ENCODE data around the gene ELP5.

Gene ELP5

DNA sequence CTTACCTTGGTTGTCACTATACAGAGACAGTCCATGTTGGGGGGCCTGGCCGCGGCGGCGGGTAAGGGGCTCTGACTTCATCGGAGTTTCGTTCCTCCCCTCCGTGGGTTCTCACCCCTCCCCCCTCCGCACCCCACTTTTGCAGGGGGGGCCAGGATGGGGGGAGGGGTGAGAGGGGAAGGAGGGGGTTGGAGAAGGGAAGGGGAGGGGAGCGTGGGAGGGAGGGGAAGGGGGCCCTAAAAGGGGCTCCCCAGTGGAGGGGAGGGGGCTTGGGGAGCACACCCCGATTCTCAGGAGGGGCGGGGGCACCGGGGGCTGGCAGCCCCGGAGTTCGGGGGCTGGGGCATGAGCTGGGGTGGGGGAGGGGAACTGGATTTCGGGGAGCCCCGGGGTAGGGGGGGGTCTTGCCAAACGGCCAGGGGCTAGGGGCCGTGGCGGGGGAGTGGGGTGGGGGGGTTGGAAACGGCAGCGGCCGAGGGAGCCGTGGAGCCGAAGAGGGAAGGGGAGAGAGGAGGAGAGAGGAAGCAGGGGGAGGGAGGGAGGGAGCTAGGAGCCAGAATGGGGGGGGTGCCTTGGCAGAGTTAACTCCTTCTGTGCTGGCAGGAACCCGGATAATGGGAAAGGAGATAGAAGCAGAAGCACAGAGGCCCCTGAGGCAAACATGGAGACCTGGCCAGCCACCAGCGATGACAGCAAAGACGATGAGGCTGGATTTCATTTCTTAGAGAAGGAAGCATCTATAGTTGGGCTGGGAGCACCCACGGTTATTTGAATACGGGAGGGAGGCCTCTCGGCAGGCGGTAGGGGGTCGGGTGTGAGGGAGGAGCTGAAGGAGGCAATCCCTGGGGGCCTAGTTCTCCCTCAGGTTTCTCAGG, 34.7 kb upstream of the ELP5 start:
- Histone ChIP-seq H3K27ac (peak overlapping the region; percentile 98), H3K4me3 (peak overlapping the region; percentile 89), H3K9me3 (ENCODE audit: low read depth, low read length) (no peaks in the 10 kb centered on the region), H3K9ac (ENCODE audit: insufficient read length) (peak overlapping the region; percentile 77), H3K36me3 (ENCODE audit: insufficient read depth, low read length) (peaks cover 14% of the 10 kb centered on the region; the same call in 1 of the 2 replicates)
- TF ChIP-seq EZH2 (IDR thresholded peaks at IDR 0.05) (no peak), FOXP2 (optimal IDR thresholded peaks at IDR 0.05; ENCODE audit: control extremely low read depth, extremely low read length, insufficient read depth) (no peak), POLR2AphosphoS5 (IDR thresholded peaks at IDR 0.05; ENCODE audit: borderline replicate concordance, low read depth, low read length) (no peak)
- DNase-seq (ENCODE audit: low read depth, low spot score): no peak

DNA sequence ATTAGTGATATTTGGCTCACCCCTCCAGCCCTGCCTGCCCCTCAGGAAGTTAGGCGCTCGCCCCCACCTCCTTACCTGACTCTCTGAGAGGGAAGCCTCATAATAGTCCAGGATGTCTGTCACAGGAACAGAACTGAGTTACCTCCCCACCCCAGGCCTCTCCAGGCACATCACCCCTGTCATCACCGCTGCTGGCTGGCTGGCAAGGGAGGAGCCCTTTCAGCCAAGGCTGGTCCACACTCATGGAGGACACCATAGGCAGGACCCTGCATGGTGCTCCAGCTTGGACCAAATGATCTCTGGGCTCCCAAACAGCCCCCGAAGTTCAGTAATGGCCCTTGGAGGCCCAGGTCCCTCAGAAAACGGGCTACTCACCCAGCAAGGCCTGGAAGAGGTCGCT, 33.8 kb upstream of the ELP5 start:
- H3K4me3 ChIP-seq: peak overlapping the region; percentile 72
- H3K27ac ChIP-seq: peak overlapping the region; percentile 98
- no peak for DNase-seq (ENCODE audit: low read depth, low spot score)
- no peaks in the 10 kb centered on the region for H3K9me3 ChIP-seq (ENCODE audit: low read depth, low read length)
- no peak for TF ChIP-seq EZH2 (IDR thresholded peaks at IDR 0.05)
- no peak for TF ChIP-seq POLR2AphosphoS5 (IDR thresholded peaks at IDR 0.05; ENCODE audit: borderline replicate concordance, low read depth, low read length)
- TF ChIP-seq FOXP2 (optimal IDR thresholded peaks at IDR 0.05; ENCODE audit: control extremely low read depth, extremely low read length, insufficient read depth): no peak
- H3K9ac ChIP-seq (ENCODE audit: insufficient read length): peak overlapping the region; percentile 39
- H3K36me3 ChIP-seq (ENCODE audit: insufficient read depth, low read length): peaks cover 21% of the 10 kb centered on the region; the same call in 1 of the 2 replicates

DNA sequence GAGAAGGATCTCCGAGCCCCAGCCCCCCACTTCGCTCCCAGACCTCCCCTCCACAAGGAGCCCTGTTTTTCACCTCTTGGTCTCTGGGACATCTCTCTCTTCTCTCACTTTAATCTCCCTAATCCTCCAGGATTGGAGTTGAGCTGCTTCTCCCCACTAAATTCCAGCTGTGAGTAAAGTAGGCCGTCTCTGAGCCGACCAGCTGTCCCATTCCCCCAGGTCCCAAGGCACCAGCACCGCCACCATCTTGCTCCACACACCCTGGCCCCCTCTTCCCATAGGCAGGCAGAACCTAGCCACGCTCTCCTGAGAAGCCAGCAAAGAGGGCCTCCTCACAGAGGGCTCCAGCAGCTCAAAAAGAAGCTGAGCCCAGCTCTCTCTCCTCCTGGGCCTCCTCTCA, 33.3 kb upstream of the ELP5 start:
- H3K9ac ChIP-seq (ENCODE audit: insufficient read length): peak overlapping the region; percentile 82
- peak overlapping the region; percentile 90 for H3K4me3 ChIP-seq
- TF ChIP-seq FOXP2 (optimal IDR thresholded peaks at IDR 0.05; ENCODE audit: control extremely low read depth, extremely low read length, insufficient read depth) (no peak), POLR2AphosphoS5 (IDR thresholded peaks at IDR 0.05; ENCODE audit: borderline replicate concordance, low read depth, low read length) (0 out of 2 replicates have a peak, but pooled peaks have one; percentile 32), EZH2 (IDR thresholded peaks at IDR 0.05) (no peak)
- H3K27ac ChIP-seq: peak overlapping the region; percentile 98
- peaks cover 27% of the 10 kb centered on the region for H3K36me3 ChIP-seq (ENCODE audit: insufficient read depth, low read length)
- no peak for DNase-seq (ENCODE audit: low read depth, low spot score)
- H3K9me3 ChIP-seq (ENCODE audit: low read depth, low read length): no peaks in the 10 kb centered on the region

DNA sequence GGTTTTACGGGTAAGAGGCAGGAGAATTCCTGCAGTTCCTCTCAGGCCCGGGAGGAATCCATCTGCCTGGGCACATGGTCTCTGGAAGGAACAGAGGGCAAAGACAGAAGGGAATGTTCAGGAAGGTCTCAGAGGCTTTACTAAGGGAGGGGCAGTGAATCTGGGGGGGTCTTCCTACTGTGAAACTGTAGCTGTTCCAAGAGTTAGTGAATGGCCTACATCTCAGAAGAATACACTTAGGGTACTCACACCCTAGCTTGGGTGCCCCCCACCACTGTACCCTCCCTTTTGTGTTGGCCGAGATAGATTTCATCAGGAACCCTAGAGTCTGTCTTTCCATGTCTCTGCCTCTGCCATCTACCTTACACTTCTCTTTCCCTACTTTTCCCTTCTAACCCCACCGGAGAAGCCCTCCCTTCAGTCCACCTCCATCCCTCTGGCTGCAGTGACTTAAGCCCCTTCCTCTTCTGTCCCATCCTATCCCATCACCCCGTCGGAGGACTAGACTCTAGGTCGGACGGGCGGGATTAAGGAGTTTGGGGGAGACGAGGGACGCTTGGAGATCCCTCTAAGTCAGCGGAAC, 32.7 kb upstream of the ELP5 start:
- Histone ChIP-seq H3K4me3 (peak overlapping the region; percentile 90), H3K27ac (peak overlapping the region; percentile 98), H3K9me3 (ENCODE audit: low read depth, low read length) (no peaks in the 10 kb centered on the region), H3K9ac (ENCODE audit: insufficient read length) (peak overlapping the region; percentile 82), H3K36me3 (ENCODE audit: insufficient read depth, low read length) (peaks cover 32% of the 10 kb centered on the region)
- no peak for DNase-seq (ENCODE audit: low read depth, low spot score)
- TF ChIP-seq FOXP2 (optimal IDR thresholded peaks at IDR 0.05; ENCODE audit: control extremely low read depth, extremely low read length, insufficient read depth): no peak
- TF ChIP-seq POLR2AphosphoS5 (IDR thresholded peaks at IDR 0.05; ENCODE audit: borderline replicate concordance, low read depth, low read length): peak; percentile 12; the same call in 1 of the 2 replicates

DNA sequence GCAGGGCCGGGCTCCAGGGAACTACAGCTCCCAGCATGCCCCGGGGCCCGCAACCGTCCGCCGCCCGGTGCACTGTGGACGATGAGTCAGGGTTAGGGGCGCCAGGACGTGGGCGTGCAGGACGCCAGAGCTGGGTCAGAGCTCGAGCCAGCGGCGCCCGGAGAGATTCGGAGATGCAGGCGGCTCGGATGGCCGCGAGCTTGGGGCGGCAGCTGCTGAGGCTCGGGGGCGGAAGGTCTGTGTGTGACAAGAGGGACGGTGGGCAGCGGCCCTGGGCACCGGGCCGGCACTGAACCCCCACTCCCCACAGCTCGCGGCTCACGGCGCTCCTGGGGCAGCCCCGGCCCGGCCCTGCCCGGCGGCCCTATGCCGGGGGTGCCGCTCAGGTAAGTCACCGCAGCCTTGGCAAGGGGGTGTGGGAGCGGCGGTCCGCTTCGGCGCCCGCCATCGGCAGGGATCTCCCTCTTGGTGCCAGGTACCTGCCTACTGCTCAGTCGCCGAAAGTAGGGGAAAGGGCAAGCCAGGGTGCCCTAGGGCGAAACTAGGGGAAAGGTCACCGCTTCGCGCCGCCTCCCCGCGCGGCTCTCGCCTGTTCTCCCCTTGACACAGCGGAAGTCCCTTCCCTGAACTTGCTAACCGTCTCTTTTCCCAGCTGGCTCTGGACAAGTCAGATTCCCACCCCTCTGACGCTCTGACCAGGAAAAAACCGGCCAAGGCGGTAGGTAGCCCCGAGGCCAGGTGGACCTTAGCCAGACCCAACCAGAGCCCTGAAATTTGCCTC, 32.0 kb upstream of the ELP5 start, which contains the start of the genes ACADVL and DLG4:
Gene ACADVL (plus strand): TSS at position 127 of the 781 bp plus-strand sequence. CDS start 47 bp downstream, at position 174.
Gene DLG4 (minus strand): TSS at position 25 of the 781 bp plus-strand sequence.
- Histone ChIP-seq H3K9me3 (ENCODE audit: low read depth, low read length) (no peaks in the 10 kb centered on the region), H3K36me3 (ENCODE audit: insufficient read depth, low read length) (peaks cover 39% of the 10 kb centered on the region), H3K9ac (ENCODE audit: insufficient read length) (peak within 1 kb of the TSS; percentile 82), H3K27ac (peak within 1 kb of the TSS; percentile 98), H3K4me3 (peak within 1 kb of the TSS; percentile 90)
- TF ChIP-seq FOXP2 (optimal IDR thresholded peaks at IDR 0.05; ENCODE audit: control extremely low read depth, extremely low read length, insufficient read depth) (no peak), EZH2 (IDR thresholded peaks at IDR 0.05) (no peak), POLR2AphosphoS5 (IDR thresholded peaks at IDR 0.05; ENCODE audit: borderline replicate concordance, low read depth, low read length) (0 out of 2 replicates have a peak, but pooled peaks have one; percentile 28)
- DNase-seq (ENCODE audit: low read depth, low spot score): no peak

DNA sequence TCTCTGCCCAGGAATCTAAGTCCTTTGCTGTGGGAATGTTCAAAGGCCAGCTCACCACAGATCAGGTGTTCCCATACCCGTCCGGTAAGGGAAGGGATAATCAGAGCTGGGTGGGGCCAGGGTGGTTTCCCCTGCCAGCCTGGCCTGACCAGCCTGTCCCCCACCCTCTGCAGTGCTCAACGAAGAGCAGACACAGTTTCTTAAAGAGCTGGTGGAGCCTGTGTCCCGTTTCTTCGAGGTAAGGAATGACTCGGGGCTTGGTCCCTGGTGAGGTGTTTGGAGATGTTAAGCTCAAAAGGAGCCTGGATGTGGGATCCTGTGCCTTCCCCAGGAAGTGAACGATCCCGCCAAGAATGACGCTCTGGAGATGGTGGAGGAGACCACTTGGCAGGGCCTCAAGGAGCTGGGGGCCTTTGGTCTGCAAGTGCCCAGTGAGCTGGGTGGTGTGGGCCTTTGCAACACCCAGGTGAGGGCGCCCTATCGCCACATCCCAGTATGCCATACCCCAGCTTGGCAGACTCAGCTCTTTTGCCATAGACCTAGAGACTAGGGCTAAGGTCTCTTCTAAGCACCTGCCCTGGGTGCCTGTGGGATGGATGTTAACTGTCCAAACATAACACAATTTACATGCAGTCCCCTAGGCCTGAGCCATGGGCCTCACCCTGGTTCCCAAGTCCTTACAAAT, 31.3 kb upstream of the ELP5 start:
- Histone ChIP-seq H3K9me3 (ENCODE audit: low read depth, low read length) (no peaks in the 10 kb centered on the region), H3K27ac (peak overlapping the region; percentile 98), H3K9ac (ENCODE audit: insufficient read length) (peak overlapping the region; percentile 82), H3K36me3 (ENCODE audit: insufficient read depth, low read length) (peaks cover 47% of the 10 kb centered on the region), H3K4me3 (peak overlapping the region; percentile 90)
- DNase-seq (ENCODE audit: low read depth, low spot score): no peak
- no peak for TF ChIP-seq EZH2 (IDR thresholded peaks at IDR 0.05)
- no peak; the same call in 1 of the 2 replicates for TF ChIP-seq POLR2AphosphoS5 (IDR thresholded peaks at IDR 0.05; ENCODE audit: borderline replicate concordance, low read depth, low read length)
- TF ChIP-seq FOXP2 (optimal IDR thresholded peaks at IDR 0.05; ENCODE audit: control extremely low read depth, extremely low read length, insufficient read depth): no peak

DNA sequence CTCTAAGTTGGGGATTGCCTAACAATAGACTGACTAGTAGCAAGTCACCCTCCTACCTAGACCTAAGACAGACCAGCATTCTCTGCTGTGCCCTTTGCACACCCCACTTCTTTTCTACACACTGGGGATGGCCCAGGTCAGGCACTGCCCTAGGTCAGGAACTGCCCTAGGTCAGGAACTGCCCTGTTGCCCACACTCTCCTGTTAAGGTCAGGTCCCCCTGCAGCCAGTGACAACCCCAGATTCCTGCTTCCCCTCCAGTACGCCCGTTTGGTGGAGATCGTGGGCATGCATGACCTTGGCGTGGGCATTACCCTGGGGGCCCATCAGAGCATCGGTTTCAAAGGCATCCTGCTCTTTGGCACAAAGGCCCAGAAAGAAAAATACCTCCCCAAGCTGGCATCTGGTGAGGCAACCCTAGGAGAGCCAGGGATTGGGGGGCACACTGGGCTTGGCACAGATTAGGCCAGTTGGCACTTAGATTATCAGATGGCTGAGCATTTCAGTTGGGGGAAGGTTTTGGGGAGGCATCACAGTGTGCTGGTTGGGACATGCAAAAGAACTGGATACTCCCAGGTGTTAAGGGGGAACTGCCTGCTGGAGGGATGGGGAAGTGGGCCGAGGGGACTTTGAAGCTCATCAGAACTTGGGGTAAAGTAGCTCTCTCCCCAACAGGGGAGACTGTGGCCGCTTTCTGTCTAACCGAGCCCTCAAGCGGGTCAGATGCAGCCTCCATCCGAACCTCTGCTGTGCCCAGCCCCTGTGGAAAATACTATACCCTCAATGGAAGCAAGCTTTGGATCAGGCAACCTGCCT, 30.5 kb upstream of the ELP5 start:
- TF ChIP-seq POLR2AphosphoS5 (IDR thresholded peaks at IDR 0.05; ENCODE audit: borderline replicate concordance, low read depth, low read length) (0 out of 2 replicates have a peak, but pooled peaks have one; percentile 7), FOXP2 (optimal IDR thresholded peaks at IDR 0.05; ENCODE audit: control extremely low read depth, extremely low read length, insufficient read depth) (no peak)
- Histone ChIP-seq H3K9me3 (ENCODE audit: low read depth, low read length) (no peaks in the 10 kb centered on the region), H3K9ac (ENCODE audit: insufficient read length) (no peak overlapping the region), H3K36me3 (ENCODE audit: insufficient read depth, low read length) (peaks cover 54% of the 10 kb centered on the region), H3K4me3 (peak overlapping the region; percentile 90), H3K27ac (peak overlapping the region; percentile 42; the same call in 1 of the 2 replicates)
- DNase-seq (ENCODE audit: low read depth, low spot score): no peak

Measured in SK-N-MC (cell line).